Measurements from ENCODE around the gene SETD4.
"Not testable (repeated sequence)": the region's sequence is repeated elsewhere in the genome, so short reads cannot be mapped to it uniquely, and the experiment has no call there.

SETD4 gene

DNA sequence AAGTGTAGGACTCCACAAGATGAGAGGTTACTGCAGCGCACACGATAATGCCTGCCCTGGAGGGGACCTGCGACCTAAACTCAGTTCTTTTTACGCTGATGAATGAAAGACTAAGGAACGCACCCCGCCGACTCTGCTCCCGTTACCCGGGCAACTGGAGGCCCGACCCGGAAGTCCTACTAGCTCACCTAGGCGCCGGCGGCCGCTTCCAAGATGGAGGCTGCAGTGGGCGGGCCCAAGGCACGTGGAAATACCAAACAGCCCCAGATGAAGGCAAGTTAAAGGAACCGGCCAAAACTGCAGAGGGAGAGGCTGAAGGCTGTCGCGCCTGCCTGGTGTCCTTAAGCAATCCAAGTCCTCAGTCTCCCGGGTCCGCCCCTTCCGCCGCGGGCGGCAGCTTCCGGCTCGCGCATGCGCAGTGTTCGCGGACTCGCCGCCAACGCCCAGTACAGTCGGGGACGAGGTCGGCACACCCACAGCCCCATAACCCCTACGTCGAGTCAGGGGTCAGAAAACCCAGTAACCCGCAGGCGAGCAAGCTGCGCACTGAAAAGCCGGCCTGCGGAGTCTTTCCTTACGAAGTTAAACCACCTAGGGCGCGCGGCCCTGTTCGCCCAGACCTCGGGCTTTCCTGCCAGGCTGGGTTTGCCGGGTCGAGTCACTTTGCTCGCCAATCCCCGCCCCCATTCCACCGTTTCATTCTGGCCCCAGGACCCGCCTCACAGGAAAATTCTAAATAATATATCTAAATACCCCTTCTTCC is at the start of gene SETD4:
SETD4 (minus strand) TSS at position 368 of the 763 bp plus-strand sequence. CDS start 1,638 bp downstream, outside the sequence.
- DNase-seq: peak; percentile 83 to 96 (median 91)

DNA sequence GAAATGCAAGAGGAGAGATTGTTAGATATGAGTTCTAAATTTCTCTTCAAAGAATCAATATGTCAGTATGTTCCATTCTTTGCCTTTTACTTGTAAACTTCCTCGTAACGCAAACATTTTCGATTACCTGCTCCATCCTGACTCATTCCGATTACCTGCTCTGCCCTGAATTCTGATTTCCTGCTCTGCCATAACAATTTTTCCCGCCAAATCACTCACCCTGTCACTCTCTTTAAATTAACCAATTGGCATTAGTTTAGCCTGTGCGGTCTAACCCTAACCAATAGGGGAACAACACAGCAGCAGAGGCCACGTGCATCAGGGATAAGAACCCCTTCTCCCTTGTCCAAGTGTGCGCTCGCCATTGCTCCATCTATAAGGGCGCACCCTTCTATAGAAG is 49.5 kb upstream of the SETD4 start:
- no peak for DNase-seq

DNA sequence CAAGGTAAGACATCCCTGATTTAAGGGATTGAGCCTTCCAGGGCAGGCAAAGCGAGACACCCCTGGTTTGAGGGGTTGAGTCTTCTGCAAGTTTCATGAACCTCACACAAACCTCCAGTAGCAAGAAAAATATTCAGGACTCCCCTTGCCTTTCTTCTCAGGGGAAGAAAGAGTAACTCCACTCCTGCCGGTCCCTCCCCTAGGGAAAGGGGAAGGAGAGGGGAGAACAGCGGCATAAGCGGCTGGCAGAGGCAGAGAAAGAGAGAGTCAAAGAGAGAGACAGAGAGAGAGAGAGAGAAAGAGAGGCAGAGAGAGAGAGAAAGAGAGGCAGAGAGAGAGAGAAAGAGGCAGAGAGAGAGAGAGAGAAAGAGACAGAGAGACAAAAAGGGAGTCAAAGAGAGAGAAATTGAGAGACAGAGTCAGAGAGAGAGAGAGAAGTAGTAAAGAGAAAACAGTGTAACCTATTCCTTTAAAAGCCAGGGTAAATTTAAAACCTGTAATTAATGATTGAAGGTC is 45.1 kb upstream of the SETD4 start:
- no peak for DNase-seq

GRCh38 chr21:36104317-36105300 is 44.3 kb upstream of the SETD4 start:
- peak in 3 of 4 experiments; percentile 11 to 60 (median 21) for DNase-seq

GRCh38 chr21:36103434-36103833 is 43.1 kb upstream of the SETD4 start:
- DNase-seq: no peak

DNA sequence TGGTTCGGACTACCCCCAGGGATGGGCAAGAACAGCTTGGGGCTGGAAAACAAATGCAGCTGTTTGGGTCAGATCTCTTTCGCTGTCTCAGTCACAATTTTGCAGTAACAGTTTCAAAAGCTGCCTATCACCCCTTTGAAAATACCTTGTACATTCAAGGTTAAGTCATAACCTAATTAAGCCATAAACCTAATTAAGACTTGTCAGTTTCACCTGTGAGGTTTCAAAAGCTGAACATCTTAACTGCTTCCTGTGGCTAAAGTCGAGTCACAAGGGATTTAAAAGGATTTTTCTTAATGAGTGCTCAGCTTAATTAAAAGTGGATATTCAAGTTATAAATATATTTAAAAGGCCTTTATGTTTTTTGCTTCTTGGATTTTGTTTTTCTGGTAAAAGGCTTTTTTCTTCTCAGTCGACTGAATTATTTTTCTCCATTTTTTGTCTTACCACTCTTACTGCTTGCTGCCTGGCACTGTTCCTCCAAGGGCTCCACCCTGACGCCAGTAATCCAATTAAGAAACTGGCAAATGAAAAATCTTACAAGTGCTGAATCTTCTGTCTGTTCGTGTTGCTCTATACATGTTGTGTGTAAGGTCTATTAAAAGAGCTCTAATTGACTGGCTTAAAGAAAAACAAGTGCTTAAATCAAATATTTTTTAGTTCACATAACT is 40.8 kb upstream of the SETD4 start:
- DNase-seq: no peak

DNA sequence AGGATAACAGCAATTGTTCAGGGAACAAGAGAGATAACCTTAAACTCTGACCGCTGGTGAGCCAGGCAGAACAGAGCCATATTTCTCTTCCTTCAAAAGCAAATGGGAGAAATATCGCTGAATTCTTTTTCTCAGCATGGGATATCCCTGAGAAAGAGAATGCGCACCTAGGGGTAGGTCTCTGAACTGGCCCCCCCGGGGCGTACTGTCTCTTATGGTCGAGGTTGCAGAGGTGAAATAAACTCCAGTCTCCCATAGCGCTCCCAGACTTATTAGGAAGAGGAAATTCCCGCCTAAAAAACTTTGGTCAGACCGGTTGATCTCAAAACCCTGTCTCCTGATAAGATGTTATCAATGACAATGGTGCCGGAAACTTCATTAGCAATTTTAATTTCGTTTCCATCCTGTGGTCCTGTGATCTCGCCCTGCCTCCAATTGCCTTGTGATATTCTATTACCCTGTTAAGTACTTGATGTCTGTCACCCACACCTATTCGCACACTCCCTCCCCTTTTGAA is 39.4 kb upstream of the SETD4 start:
- not testable (repeated sequence) for DNase-seq

GRCh38 chr21:36099000-36099399 is 38.7 kb upstream of the SETD4 start:
- DNase-seq: no peak

GRCh38 chr21:36098182-36098532 is 37.8 kb upstream of the SETD4 start:
- no peak for DNase-seq

DNA sequence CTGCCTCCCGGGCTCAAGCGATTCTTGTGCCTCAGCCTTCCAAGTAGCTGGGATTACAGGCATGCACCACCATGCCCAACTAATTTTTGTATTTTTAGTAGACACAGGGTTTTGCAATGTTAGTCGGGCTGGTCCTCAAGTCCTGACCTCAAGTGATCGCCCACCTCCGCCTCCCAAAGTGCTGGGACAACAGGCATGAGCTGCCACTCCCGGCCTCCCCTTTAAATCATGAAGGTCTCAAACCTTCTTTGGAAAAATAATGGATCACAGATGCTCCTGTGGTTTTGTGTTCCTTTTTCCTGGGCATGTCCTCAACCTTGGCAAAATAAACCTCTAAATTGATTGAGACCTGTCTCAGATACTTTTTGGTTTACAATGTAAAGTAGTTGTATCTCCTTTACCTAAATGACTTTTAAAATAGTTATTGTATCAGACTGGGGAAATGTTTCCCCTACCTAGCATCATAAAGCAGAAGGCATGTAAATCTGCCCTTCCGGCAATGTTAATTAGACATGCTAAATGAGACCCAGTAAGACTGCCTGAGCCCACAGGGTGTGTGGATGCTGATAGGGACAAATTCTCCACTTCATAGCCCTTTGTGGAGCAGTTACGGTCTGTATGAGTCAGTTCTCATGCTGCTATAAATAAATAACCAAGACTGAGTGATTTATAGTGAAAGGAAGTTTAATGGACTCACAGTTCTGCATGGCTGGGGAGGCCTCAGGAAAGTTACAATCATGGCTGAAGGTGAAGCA is 37.3 kb upstream of the SETD4 start:
- no peak for DNase-seq

GRCh38 chr21:36096398-36097290 is 36.3 kb upstream of the SETD4 start:
- no peak for DNase-seq

DNA sequence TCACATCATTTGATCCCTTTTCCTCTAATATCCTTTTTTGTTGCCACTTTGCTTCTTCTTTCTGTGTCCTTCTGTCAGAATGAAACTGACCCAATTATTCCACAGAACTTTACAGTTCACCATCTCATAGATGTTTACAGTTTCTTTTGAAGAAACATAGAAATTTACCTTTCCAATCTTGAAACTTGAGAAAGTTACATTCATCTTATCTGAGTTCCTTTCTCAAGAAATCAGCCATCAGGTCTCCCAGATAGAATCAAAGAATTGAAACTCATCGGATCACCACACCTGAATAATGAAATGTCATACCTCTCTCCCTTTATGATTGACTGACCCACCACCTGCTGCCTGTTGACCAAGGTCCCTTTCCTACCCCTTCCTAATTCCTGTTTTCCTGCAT is 33.2 kb upstream of the SETD4 start:
- DNase-seq: no peak

GRCh38 chr21:36092681-36093080 is 32.4 kb upstream of the SETD4 start:
- no peak for DNase-seq

GRCh38 chr21:36089946-36090345 is 29.6 kb upstream of the SETD4 start:
- no peak for DNase-seq

- DNase-seq: no peak
These were observed 27.2 kb upstream of the SETD4 start for GRCh38 chr21:36087362-36088138.

GRCh38 chr21:36082237-36082664 is 21.9 kb upstream of the SETD4 start:
- no peak for DNase-seq

DNA sequence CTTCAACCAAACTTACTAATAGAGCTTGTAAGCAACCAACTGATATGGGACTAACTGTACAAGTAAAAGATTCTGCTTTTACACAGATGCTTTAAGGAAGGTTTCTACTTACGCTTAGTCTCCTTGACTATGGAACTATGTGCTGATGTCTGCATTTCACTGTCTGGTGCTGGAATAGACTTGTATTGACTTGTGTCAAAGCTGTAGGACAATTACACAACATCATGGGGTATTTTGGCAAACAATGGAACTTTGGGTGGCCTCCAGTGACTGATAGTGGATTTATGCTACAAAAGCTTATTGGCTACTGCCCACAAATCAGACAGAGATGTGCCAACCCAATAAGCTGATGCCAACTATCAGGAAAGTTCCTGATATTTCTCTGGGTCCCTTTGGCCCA is 20.1 kb upstream of the SETD4 start:
- no peak for DNase-seq

- DNase-seq: no peak
These were observed 19.3 kb upstream of the SETD4 start for GRCh38 chr21:36079671-36080070.

DNA sequence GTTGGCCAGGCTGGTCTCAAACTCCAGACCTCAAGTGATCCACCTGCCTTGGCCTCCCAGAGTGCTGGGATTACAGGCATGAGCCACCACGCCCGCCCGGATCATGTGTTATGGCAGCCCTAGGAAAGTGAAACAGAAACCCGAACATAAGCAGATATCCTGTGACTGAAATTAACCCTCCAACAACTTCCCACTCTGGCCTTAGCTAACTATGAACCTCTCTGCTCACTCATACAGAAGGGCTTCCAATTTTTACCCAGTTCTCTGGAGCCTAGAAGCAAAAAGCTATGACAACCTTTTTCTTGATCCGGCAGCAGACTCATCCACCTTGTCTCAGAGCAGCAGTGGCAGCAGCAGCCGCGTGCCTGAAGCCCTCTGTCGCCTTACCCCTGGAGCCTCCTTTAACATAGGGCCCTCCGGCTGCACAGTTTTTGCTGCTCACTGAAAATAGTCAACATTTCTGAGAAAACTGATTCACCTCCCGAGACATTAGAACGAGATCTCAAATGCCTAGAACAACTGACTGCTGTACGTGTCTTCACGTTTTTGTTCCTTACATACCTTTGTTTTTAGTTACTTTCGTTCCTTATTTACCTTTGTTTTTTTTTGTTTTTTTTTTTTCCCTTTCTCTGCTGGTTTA is 18.8 kb upstream of the SETD4 start:
- peak in 2 of 4 experiments; percentile 3 to 27 for DNase-seq

- DNase-seq: no peak
These were observed 17.4 kb upstream of the SETD4 start for GRCh38 chr21:36077758-36078157.
